ENCODE data around the gene COL24A1. TPM values are rescaled to one million over a fixed set of nuclear protein-coding genes. Genes with fewer than 3 reads are reported as not detected.

COL24A1 gene
- total RNA-seq, 8 experiments from 2014 or later: 0.37 to 4.3 (median 0.86) TPM

GRCh38 chr1:86063721-86064120, 92.9 kb downstream of the COL24A1 start:
- Histone ChIP-seq H3K4me3 (no peak overlapping the region), H3K27ac (no peak overlapping the region), H3K4me1 (replicated peaks in 1 of 2) (no peaks in the 10 kb centered on the region)
- in situ Hi-C loops (cut with MboI; ENCODE audit: low pct_unique_long_range_greater_than_20kb in 2 of 9, low sequenced_read_pairs in 9 of 9, unreplicated experiment in 9 of 9): no loop called here
- 36 to 100% (median 75%) methylated on average over 1 of the region's 1 CpG for WGBS, 10 experiments
- no peak for ATAC-seq (replicated peaks in 6 of 8)

GRCh38 chr1:86062453-86062852, 94.1 kb downstream of the COL24A1 start:
- 6 to 92% (median 70%) methylated on average over 1 to 3 of the region's 3 CpGs for WGBS, 10 experiments
- ATAC-seq (replicated peaks in 6 of 8): peak in 1 of 8 experiments; percentile 34
- in situ Hi-C loops (cut with MboI; ENCODE audit: low pct_unique_long_range_greater_than_20kb in 2 of 9, low sequenced_read_pairs in 9 of 9, unreplicated experiment in 9 of 9): no loop called here
- Histone ChIP-seq H3K4me1 (replicated peaks in 1 of 2) (no peaks in the 10 kb centered on the region), H3K4me3 (no peak overlapping the region), H3K27ac (no peak overlapping the region)

GRCh38 chr1:86061551-86061990, 95.0 kb downstream of the COL24A1 start:
- ATAC-seq (replicated peaks in 6 of 8): peak in 3 of 8 experiments; percentile 57 to 92 (median 88)

GRCh38 chr1:86054396-86054795, 102.2 kb downstream of the COL24A1 start:
- in situ Hi-C loops (cut with MboI; ENCODE audit: low pct_unique_long_range_greater_than_20kb in 2 of 9, low sequenced_read_pairs in 9 of 9, unreplicated experiment in 9 of 9): no loop called here
- WGBS, 10 experiments: 79 to 100% (median 92%) methylated on average over 1 to 2 of the region's 2 CpGs; no CpG with 5 or more reads in 1 of the 10 experiments
- Histone ChIP-seq H3K27ac (no peak overlapping the region), H3K4me1 (replicated peaks in 1 of 2) (no peaks in the 10 kb centered on the region), H3K4me3 (no peak overlapping the region)
- ATAC-seq (replicated peaks in 6 of 8): peak in 1 of 8 experiments; percentile 48

More at GRCh38 chr1:86061551-86061990, 95.0 kb downstream of the COL24A1 start:
- H3K4me1 ChIP-seq (replicated peaks in 1 of 2): no peaks in the 10 kb centered on the region
- H3K27ac ChIP-seq: no peak overlapping the region
- in situ Hi-C loops (cut with MboI; ENCODE audit: low pct_unique_long_range_greater_than_20kb in 2 of 9, low sequenced_read_pairs in 9 of 9, unreplicated experiment in 9 of 9): no loop called here
- H3K4me3 ChIP-seq: no peak overlapping the region
- WGBS, 10 experiments: 10 to 100% (median 74%) methylated on average over 1 to 2 of the region's 2 CpGs

- Histone ChIP-seq H3K4me3 (no peak overlapping the region), H3K27ac (no peak overlapping the region), H3K4me1 (replicated peaks in 1 of 2) (no peaks in the 10 kb centered on the region)
- in situ Hi-C loops (cut with MboI; ENCODE audit: low pct_unique_long_range_greater_than_20kb in 2 of 9, low sequenced_read_pairs in 9 of 9, unreplicated experiment in 9 of 9): no loop called here
- ATAC-seq (replicated peaks in 6 of 8): no peak
- 40 to 94% (median 83%) methylated on average over 1 to 2 of the region's 2 CpGs; no CpG with 5 or more reads in 1 of the 10 experiments for WGBS, 10 experiments
These were observed 103.4 kb downstream of the COL24A1 start for GRCh38 chr1:86052948-86053698.

GRCh38 chr1:86035101-86035500, 121.5 kb downstream of the COL24A1 start:
- in situ Hi-C loops (cut with MboI; ENCODE audit: low pct_unique_long_range_greater_than_20kb in 2 of 9, low sequenced_read_pairs in 9 of 9, unreplicated experiment in 9 of 9): no loop called here
- no peaks in the 10 kb centered on the region for H3K4me1 ChIP-seq (replicated peaks in 1 of 2)
- H3K4me3 ChIP-seq: no peak overlapping the region
- no peak overlapping the region for H3K27ac ChIP-seq
- no peak for ATAC-seq (replicated peaks in 6 of 8)
- 9 to 90% (median 56%) methylated on average over 1 of the region's 1 CpG; no CpG with 5 or more reads in 1 of the 10 experiments for WGBS, 10 experiments

- H3K27ac ChIP-seq: no peak overlapping the region
- H3K4me1 ChIP-seq (replicated peaks in 1 of 2): no peaks in the 10 kb centered on the region
- WGBS, 10 experiments: 29 to 78% (median 49%) methylated on average over 1 of the region's 1 CpG; no CpG with 5 or more reads in 4 of the 10 experiments
- peak in 2 of 8 experiments; percentile 36 to 53 for ATAC-seq (replicated peaks in 6 of 8)
- in situ Hi-C loops (cut with MboI; ENCODE audit: low pct_unique_long_range_greater_than_20kb in 2 of 9, low sequenced_read_pairs in 9 of 9, unreplicated experiment in 9 of 9): no loop called here
- no peak overlapping the region for H3K4me3 ChIP-seq
These were observed 126.4 kb downstream of the COL24A1 start for GRCh38 chr1:86030180-86030579.

GRCh38 chr1:86018283-86018923, 138.2 kb downstream of the COL24A1 start:
- WGBS, 10 experiments: 0 to 60% (median 35%) methylated on average over 1 to 2 of the region's 2 CpGs
- ATAC-seq (replicated peaks in 6 of 8): peak in 4 of 8 experiments; percentile 37 to 64 (median 46)

GRCh38 chr1:86016076-86016759, 140.4 kb downstream of the COL24A1 start:
- no peak for ATAC-seq (replicated peaks in 6 of 8)
- WGBS, 10 experiments: 17 to 100% (median 83%) methylated on average over 1 to 2 of the region's 2 CpGs; no CpG with 5 or more reads in 1 of the 10 experiments
- in situ Hi-C loops (cut with MboI; ENCODE audit: low pct_unique_long_range_greater_than_20kb in 2 of 9, low sequenced_read_pairs in 9 of 9, unreplicated experiment in 9 of 9): loop anchor here in 4 of 9 experiments (25.0 kb wide), 1 partner anchor 704 kb away; no protein-coding TSS in a partner anchor
- no peak overlapping the region for H3K4me3 ChIP-seq
- H3K4me1 ChIP-seq (replicated peaks in 1 of 2): no peaks in the 10 kb centered on the region
- no peak overlapping the region for H3K27ac ChIP-seq

More at GRCh38 chr1:86018283-86018923, 138.2 kb downstream of the COL24A1 start:
- in situ Hi-C loops (cut with MboI; ENCODE audit: low pct_unique_long_range_greater_than_20kb in 2 of 9, low sequenced_read_pairs in 9 of 9, unreplicated experiment in 9 of 9): loop anchor here in 4 of 9 experiments (25.0 kb wide), 1 partner anchor 706 kb away; no protein-coding TSS in a partner anchor
- no peaks in the 10 kb centered on the region for H3K4me1 ChIP-seq (replicated peaks in 1 of 2)
- no peak overlapping the region for H3K4me3 ChIP-seq
- no peak overlapping the region for H3K27ac ChIP-seq

- ATAC-seq (replicated peaks in 6 of 8): no peak
- Histone ChIP-seq H3K4me1 (replicated peaks in 1 of 2) (no peaks in the 10 kb centered on the region), H3K4me3 (no peak overlapping the region), H3K27ac (no peak overlapping the region)
- in situ Hi-C loops (cut with MboI; ENCODE audit: low pct_unique_long_range_greater_than_20kb in 2 of 9, low sequenced_read_pairs in 9 of 9, unreplicated experiment in 9 of 9): loop anchor here in 4 of 9 experiments (25.0 kb wide), 1 partner anchor 703 kb away; no protein-coding TSS in a partner anchor
- WGBS, 10 experiments: 80 to 100% (median 100%) methylated on average over 1 of the region's 1 CpG
These were observed 141.2 kb downstream of the COL24A1 start for GRCh38 chr1:86015375-86015774.

GRCh38 chr1:86000601-86001000, 156.0 kb downstream of the COL24A1 start:
- H3K4me1 ChIP-seq (replicated peaks in 1 of 2): no peaks in the 10 kb centered on the region
- no peak overlapping the region for H3K27ac ChIP-seq
- in situ Hi-C loops (cut with MboI; ENCODE audit: low pct_unique_long_range_greater_than_20kb in 2 of 9, low sequenced_read_pairs in 9 of 9, unreplicated experiment in 9 of 9): loop anchor here in 4 of 9 experiments (25.0 kb wide), 1 partner anchor 688 kb away; no protein-coding TSS in a partner anchor
- 40 to 83% (median 68%) methylated on average over 1 of the region's 1 CpG; no CpG with 5 or more reads in 6 of the 10 experiments for WGBS, 10 experiments
- no peak for ATAC-seq (replicated peaks in 6 of 8)
- H3K4me3 ChIP-seq: no peak overlapping the region

- ATAC-seq (replicated peaks in 6 of 8): peak in 3 of 8 experiments; percentile 80 to 84 (median 83)
- H3K4me1 ChIP-seq (replicated peaks in 1 of 2): no peaks in the 10 kb centered on the region
- H3K27ac ChIP-seq: no peak overlapping the region
- H3K4me3 ChIP-seq: no peak overlapping the region
- in situ Hi-C loops (cut with MboI; ENCODE audit: low pct_unique_long_range_greater_than_20kb in 2 of 9, low sequenced_read_pairs in 9 of 9, unreplicated experiment in 9 of 9): no loop called here
- 9 to 100% (median 72%) methylated on average over 1 to 4 of the region's 4 CpGs; no CpG with 5 or more reads in 1 of the 10 experiments for WGBS, 10 experiments
These were observed 158.3 kb downstream of the COL24A1 start for GRCh38 chr1:85998105-85998855.
